ENCODE results near the gene TLCD1. TPM values are rescaled to one million over a fixed set of nuclear protein-coding genes. Genes with fewer than 3 reads are reported as not detected.
A peak's percentile ranks its signal among the peaks of the same experiment; 100 is the strongest.

Gene TLCD1
- total RNA-seq, 3 donors from 2014 or later: 4.8 to 21.3 (median 16.8) TPM

GRCh38 chr17:28693869-28694268 is 32.2 kb downstream of the TLCD1 start:
- H3K36me3 ChIP-seq (ENCODE audit: low read depth): peaks cover 7% of the 10 kb centered on the region
- H3K4me1 ChIP-seq (ENCODE audit: low read depth): peaks cover 16% of the 10 kb centered on the region
- peak in 2 of 3 donors; percentile 3 to 5 for DNase-seq
- H3K9me3 ChIP-seq: no peaks in the 10 kb centered on the region
- no peak overlapping the region for H3K4me3 ChIP-seq
- TF ChIP-seq CTCF (IDR thresholded peaks at IDR 0.05): no peak
- intact Hi-C loops (cut with DNase I, micrococcal nuclease): no loop called here
- ATAC-seq: no peak

- no peak for TF ChIP-seq CTCF (IDR thresholded peaks at IDR 0.05)
- intact Hi-C loops (cut with DNase I, micrococcal nuclease): no loop called here
- H3K9me3 ChIP-seq: no peaks in the 10 kb centered on the region
- ATAC-seq: no peak
- no peak for DNase-seq
- H3K4me3 ChIP-seq: no peak overlapping the region
- H3K4me1 ChIP-seq (ENCODE audit: low read depth): no peaks in the 10 kb centered on the region
- peaks cover 11% of the 10 kb centered on the region for H3K36me3 ChIP-seq (ENCODE audit: low read depth)
These were observed 37.0 kb downstream of the TLCD1 start for GRCh38 chr17:28689011-28689410.

- TF ChIP-seq CTCF (IDR thresholded peaks at IDR 0.05): no peak
- intact Hi-C loops (cut with DNase I, micrococcal nuclease): no loop called here
- no peak for ATAC-seq
These were observed 37.6 kb downstream of the TLCD1 start for GRCh38 chr17:28688481-28688880.

DNA sequence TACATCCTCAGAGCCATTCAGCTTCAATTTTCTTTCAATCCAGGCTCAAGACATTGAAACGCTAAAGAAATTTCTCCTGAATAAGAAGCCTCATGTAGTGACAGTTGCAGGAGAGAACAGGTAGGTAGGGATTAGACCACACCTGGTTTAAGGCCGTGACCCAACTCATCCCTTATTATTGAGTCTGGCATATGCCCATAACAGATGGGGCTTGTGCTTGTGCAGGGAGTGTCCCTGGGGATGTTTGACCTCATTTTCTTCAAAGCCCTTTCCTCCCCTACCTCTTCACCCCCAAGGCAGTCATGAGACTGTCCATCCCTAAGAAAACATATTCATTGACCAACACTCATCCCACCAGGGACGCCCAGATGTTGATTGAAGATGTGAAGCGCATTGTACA is 39.7 kb downstream of the TLCD1 start:
- H3K9me3 ChIP-seq: no peaks in the 10 kb centered on the region
- intact Hi-C loops (cut with DNase I, micrococcal nuclease): no loop called here
- DNase-seq (no peak), ATAC-seq (no peak)
- H3K36me3 ChIP-seq (ENCODE audit: low read depth): peaks cover 21% of the 10 kb centered on the region
- no peak overlapping the region for H3K4me3 ChIP-seq
- no peak for TF ChIP-seq CTCF (IDR thresholded peaks at IDR 0.05)
- H3K4me1 ChIP-seq (ENCODE audit: low read depth): no peaks in the 10 kb centered on the region

More at GRCh38 chr17:28688481-28688880, 37.6 kb downstream of the TLCD1 start:
- DNase-seq: no peak
- Histone ChIP-seq H3K4me1 (ENCODE audit: low read depth) (no peaks in the 10 kb centered on the region), H3K4me3 (no peak overlapping the region), H3K36me3 (ENCODE audit: low read depth) (peaks cover 14% of the 10 kb centered on the region), H3K9me3 (no peaks in the 10 kb centered on the region)

GRCh38 chr17:28685366-28685765 is 40.7 kb downstream of the TLCD1 start:
- H3K4me1 ChIP-seq (ENCODE audit: low read depth): no peaks in the 10 kb centered on the region
- H3K36me3 ChIP-seq (ENCODE audit: low read depth): peaks cover 21% of the 10 kb centered on the region
- H3K9me3 ChIP-seq: no peaks in the 10 kb centered on the region
- no peak for DNase-seq
- intact Hi-C loops (cut with DNase I, micrococcal nuclease): no loop called here
- ATAC-seq: no peak
- TF ChIP-seq CTCF (IDR thresholded peaks at IDR 0.05): no peak
- H3K4me3 ChIP-seq: no peak overlapping the region

DNA sequence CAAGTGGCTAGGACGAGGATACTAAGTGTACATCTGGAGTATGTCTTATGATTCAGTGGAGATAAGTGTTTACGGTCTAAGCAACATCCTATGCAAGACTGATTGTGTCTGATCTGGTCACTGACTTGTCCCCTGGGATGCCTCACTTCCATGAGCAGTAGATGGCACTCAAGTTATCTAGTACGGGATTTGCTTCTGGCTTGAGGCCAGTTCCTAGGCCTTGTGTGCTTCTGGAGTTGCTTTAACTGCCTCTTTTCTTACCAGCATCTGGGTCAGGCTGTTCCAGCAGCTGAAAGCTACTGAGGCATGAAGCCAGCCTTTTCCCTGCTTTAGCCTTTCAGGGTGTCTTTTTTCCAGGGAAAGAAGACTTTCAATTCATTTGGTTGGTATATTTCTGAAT is 41.1 kb downstream of the TLCD1 start:
- Histone ChIP-seq H3K36me3 (ENCODE audit: low read depth) (peaks cover 21% of the 10 kb centered on the region), H3K4me3 (no peak overlapping the region), H3K9me3 (no peaks in the 10 kb centered on the region), H3K4me1 (ENCODE audit: low read depth) (no peaks in the 10 kb centered on the region)
- ATAC-seq (peak; percentile 77), DNase-seq (peak in 1 of 3 donors; percentile 69)
- intact Hi-C loops (cut with DNase I, micrococcal nuclease): no loop called here
- TF ChIP-seq CTCF (IDR thresholded peaks at IDR 0.05): no peak

Measured in mucosa of descending colon (tissue), 3 donors.